ENCODE measurements around the gene RNF112. TPM values are rescaled to one million over a fixed set of nuclear protein-coding genes. Genes with fewer than 3 reads are reported as not detected.

The RNF112 gene
- total and polyA plus RNA-seq, 2 of the 8 experiments (the other 6 are each of a cell fraction or from before 2014, with no cell fraction given): 1.1 to 2.2 TPM

GRCh38 chr17:19408346-19408710, 2.7 kb upstream of the RNF112 start:
- H3K56ac ChIP-seq (replicated peaks; ENCODE audit: insufficient read length, low read depth, low read length): no peak overlapping the region
- H3K9ac ChIP-seq (replicated peaks in 1 of 4; ENCODE audit: extremely low read depth in 1 of 4, low read depth in 3 of 4, low read length in 3 of 4): no peak overlapping the region
- no peak overlapping the region for H2AFZ ChIP-seq (ENCODE audit: low read length)
- no peak overlapping the region for H4K91ac ChIP-seq (replicated peaks; ENCODE audit: insufficient read length, low read length)
- no peak overlapping the region for H2BK20ac ChIP-seq (ENCODE audit: low read length)
- no peak overlapping the region for H3K14ac ChIP-seq (ENCODE audit: insufficient read length)
- H3K4ac ChIP-seq (replicated peaks; ENCODE audit: insufficient read length, low read depth, low read length): no peak overlapping the region
- H3K23me2 ChIP-seq (ENCODE audit: low read depth, low read length): peaks cover 7% of the 10 kb centered on the region; the same call in 1 of the 2 replicates
- H2BK12ac ChIP-seq (ENCODE audit: low read depth, low read length): no peak overlapping the region
- FAIRE-seq (no peak), DNase-seq (ENCODE audit: low read depth in 1 of 2, low spot score in 2 of 2) (no peak)
- H2BK15ac ChIP-seq (ENCODE audit: low read length): no peak overlapping the region
- H3K27ac ChIP-seq (ENCODE audit: low read depth, low read length): no peak overlapping the region
- no peaks in the 10 kb centered on the region for H3K79me2 ChIP-seq (ENCODE audit: control insufficient read depth in 1 of 2, insufficient read depth in 2 of 2, low read length in 2 of 2)
- peaks cover 0 to 13% (median 6%) of the 10 kb centered on the region in 4 experiments; a peak in 4 of 7 replicates for H3K4me1 ChIP-seq (replicated peaks in 1 of 4; ENCODE audit: control insufficient read depth in 3 of 4, insufficient read depth in 4 of 4, low read length in 3 of 4)
- H2BK5ac ChIP-seq (ENCODE audit: low read depth, low read length): no peak overlapping the region
- no peak overlapping the region for H3K18ac ChIP-seq (ENCODE audit: extremely low read depth, low read length)
- H3K27me3 ChIP-seq (replicated peaks in 1 of 4; ENCODE audit: control insufficient read depth in 3 of 4, extremely low read depth in 1 of 4, insufficient read depth in 3 of 4, low read length in 3 of 4): peaks cover 0 to 4% (median 0%) of the 10 kb centered on the region in 4 experiments; a peak in 1 of 7 replicates
- 92% methylated on average over 2 of the region's 2 CpGs; no CpG with 5 or more reads in 1 of the 2 experiments for WGBS, 2 experiments (ENCODE audit: extremely low coverage in 1 of 2, insufficient coverage in 1 of 2, insufficient read length in 1 of 2, insufficient replicate concordance in 2 of 2, low coverage in 1 of 2, low lambda C conversion rate in 2 of 2, missing lambda C conversion rate in 1 of 2)
- POLR2A ChIA-PET (ENCODE audit: partially characterized antibody): interaction anchor here (1.2 to 1.6 kb wide), 2 partner anchors 23 to 39 kb away, joined by 3 to 5 read pairs; no protein-coding TSS in a partner anchor
- no peak overlapping the region for H3K4me2 ChIP-seq (ENCODE audit: insufficient read depth in 1 of 2, low read depth in 2 of 2, low read length in 2 of 2)
- H4K8ac ChIP-seq (ENCODE audit: extremely low read depth, insufficient read depth, low read length): no peak overlapping the region
- CTCF ChIA-PET (ENCODE audit: partially characterized antibody): interaction anchor here (0.7 to 1.7 kb wide), 5 partner anchors 11 to 344 kb away, joined by 3 to 6 read pairs (median 3); no protein-coding TSS in a partner anchor
- H2BK120ac ChIP-seq (replicated peaks; ENCODE audit: low read depth, low read length): no peak overlapping the region
- no peak overlapping the region for H2AK5ac ChIP-seq (ENCODE audit: low read depth, low read length)
- no peak overlapping the region for H4K5ac ChIP-seq (ENCODE audit: insufficient read length, low read depth, low read length)
- H3K23ac ChIP-seq (ENCODE audit: insufficient read length): no peak overlapping the region
- peaks cover 0 to 1% of the 10 kb centered on the region in 2 experiments for H4K20me1 ChIP-seq (replicated peaks in 1 of 2; ENCODE audit: control insufficient read depth in 1 of 2, insufficient read depth in 2 of 2, low read length in 2 of 2)
- H3K79me1 ChIP-seq (ENCODE audit: low read depth, low read length): no peaks in the 10 kb centered on the region
- no peaks in the 10 kb centered on the region for H3K9me3 ChIP-seq (ENCODE audit: insufficient read depth in 2 of 2, low read depth in 1 of 2, low read length in 1 of 2)
- H3K36me3 ChIP-seq (ENCODE audit: control insufficient read depth in 2 of 4, insufficient read depth in 4 of 4, low read length in 3 of 4): no peaks in the 10 kb centered on the region
- H3K4me3 ChIP-seq (ENCODE audit: extremely low read depth in 1 of 4, insufficient read depth in 2 of 4, low read depth in 3 of 4, low read length in 4 of 4): no peak overlapping the region
- TF ChIP-seq SP2 (IDR thresholded peaks at IDR 0.05; ENCODE audit: low read length) (no peak), RBBP5 (IDR thresholded peaks at IDR 0.05; ENCODE audit: borderline replicate concordance, low read depth, low read length) (no peak), TCF12 (IDR thresholded peaks at IDR 0.05; ENCODE audit: low read depth, low read length) (no peak), POLR2AphosphoS5 (IDR thresholded peaks at IDR 0.05; ENCODE audit: low read depth, low read length) (no peak), CBX8 (IDR thresholded peaks at IDR 0.05; ENCODE audit: borderline replicate concordance, low read depth, low read length) (no peak), CTBP2 (IDR thresholded peaks at IDR 0.05; ENCODE audit: borderline replicate concordance, insufficient read depth, insufficient read length, low read length) (no peak), JUND (IDR thresholded peaks at IDR 0.05; ENCODE audit: low read length) (no peak), SIRT6 (IDR thresholded peaks at IDR 0.05; ENCODE audit: low read length) (no peak), EZH2 (IDR thresholded peaks at IDR 0.05; ENCODE audit: low read depth, low read length, severe bottlenecking) (no peak), CHD1 (IDR thresholded peaks at IDR 0.05; ENCODE audit: low read depth, low read length) (no peak), E2F6 (IDR thresholded peaks at IDR 0.05) (no peak), BCL11A (IDR thresholded peaks at IDR 0.05; ENCODE audit: low read depth in 2 of 2, low read length in 2 of 2) (no peak), EP300 (IDR thresholded peaks at IDR 0.05; ENCODE audit: borderline replicate concordance in 1 of 2, low read depth in 2 of 2, low read length in 2 of 2) (no peak)

Measured in H1 (cell line).